ENCODE measurements around the gene FRS3. TPM values are rescaled to one million over a fixed set of nuclear protein-coding genes. Genes with fewer than 3 reads are reported as not detected.

FRS3 gene
- polyA plus RNA-seq, 1 donor = 9.1 TPM

GRCh38 chr6:41790045-41790444, 10.3 kb upstream of the FRS3 start:
- no peak for DNase-seq

DNA sequence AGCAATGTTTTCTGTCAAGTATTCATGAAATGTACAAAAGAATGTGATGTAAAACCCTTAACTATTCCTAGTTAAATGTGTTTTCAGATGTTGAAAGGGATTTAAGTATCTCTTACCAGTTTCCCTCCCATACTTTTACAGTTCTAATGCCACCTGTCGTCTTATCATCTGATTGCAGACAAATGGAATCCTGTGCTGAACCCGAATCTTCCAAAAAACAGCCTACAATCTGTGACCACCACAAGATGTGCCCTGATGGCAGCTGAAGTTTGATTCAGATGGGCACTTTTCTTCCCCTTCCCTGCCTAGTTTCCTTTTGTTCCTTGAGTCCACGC, 9.7 kb upstream of the FRS3 start:
- DNase-seq = no peak

DNA sequence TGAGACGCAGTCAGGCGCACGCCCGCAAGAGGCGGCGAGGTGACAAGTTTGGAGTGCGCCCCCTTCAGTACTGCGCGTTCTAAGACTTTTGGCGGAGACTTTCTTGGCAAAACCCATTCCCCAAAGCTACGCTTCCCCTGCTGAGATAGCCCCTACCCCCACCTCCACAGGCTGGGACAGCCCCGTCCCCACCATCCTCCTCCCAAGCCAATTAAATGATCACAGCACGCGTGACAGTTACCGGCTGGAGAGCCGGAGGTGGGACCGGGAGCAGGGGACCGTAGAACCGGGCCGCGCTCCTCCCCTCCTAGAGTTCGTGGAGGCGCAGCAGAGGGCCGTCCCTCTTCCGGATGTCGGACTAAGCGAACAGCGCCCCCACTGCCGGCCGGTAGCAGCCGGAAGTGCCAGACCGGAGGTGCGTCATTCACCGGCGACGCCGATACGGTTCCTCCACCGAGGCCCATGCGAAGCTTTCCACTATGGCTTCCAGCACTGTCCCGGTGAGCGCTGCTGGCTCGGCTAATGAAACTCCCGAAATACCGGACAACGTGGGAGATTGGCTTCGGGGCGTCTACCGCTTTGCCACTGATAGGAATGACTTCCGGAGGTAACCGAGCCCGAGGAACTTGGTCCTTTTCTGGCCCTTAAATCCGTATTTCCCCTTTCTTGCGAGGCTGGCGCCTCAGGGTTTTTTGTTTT, 7.7 kb upstream of the FRS3 start, which contains the start of gene TOMM6:
Gene TOMM6 (plus strand): TSS at position 476 of the 699 bp plus-strand sequence. CDS start 4 bp downstream, at position 480.
- peak; percentile 97 for DNase-seq

DNA sequence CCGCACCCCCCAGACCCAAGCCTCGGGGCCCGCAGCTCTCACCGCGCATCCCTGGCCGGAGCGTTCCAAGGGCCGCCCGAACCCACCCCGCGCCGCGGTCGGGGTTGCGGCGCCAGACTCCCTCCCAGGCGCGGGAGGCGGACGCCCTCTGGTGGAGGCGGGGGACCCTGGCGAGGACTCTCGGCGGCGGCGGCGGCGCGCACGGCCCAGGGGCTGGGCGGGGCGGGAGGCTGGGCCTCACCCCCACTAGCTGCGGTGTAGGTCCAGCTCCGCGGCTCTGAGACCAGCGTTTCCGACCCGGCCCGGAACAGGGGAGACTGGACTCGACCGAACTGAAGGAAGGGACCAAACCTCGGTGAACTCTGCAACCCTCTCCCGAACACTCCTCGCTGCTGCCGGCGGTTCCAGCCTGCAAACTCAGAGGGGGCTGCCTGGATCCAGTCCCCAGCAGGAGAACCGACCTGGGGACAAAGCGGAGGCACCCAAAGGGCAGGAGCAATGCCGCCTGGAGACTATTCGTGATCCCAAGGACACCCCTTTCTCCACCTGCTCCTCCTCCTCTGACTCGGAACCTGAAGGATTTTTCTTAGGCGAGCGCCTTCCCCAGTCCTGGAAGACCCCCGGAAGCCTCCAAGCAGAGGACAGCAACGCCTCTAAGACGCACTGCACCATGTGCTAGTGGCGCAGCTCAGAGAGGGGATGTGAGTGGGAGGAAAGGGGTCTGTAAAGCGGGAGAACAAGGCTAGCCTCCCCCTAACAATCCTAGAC, 6.9 kb upstream of the FRS3 start:
- peak; percentile 87 for DNase-seq

- DNase-seq = no peak
Measured at GRCh38 chr6:41785689-41786450, 6.2 kb upstream of the FRS3 start.

- no peak for DNase-seq
Measured at GRCh38 chr6:41785254-41785653, 5.6 kb upstream of the FRS3 start.

DNA sequence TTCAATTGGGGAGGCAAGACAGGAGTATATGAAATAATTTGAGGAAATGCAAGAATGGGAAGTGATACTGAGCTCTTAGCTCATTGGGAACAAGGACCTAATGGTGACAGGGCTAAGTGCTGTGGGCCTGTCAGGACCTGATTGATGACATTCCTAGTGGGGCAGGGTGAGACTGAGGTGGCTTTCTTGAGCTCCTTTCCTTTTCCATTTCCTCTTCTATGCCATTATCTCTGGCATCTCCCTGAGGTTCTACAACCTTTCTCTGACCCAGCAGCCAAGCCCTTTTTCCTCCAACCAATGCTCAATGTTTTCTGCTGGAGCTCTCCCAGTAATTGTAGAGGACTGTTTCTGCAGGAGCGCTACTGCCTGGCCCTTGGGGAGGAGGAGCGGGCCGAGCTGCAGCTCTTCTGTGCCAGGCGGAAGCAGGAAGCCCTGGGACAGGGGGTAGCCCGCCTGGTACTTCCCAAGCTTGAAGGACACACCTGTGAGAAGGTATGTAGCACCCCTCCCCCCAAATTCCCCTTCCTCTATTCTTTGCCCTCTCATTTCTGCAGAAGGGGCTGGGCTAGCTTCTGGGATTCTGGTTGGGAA, 5.0 kb upstream of the FRS3 start:
- no peak for DNase-seq

- DNase-seq = no peak
Measured at GRCh38 chr6:41783106-41783780, 3.5 kb upstream of the FRS3 start.

- DNase-seq = no peak
Measured at GRCh38 chr6:41781366-41781730, 1.6 kb upstream of the FRS3 start.

- peak; percentile 29 for DNase-seq
Measured at GRCh38 chr6:41780551-41781365, 1.1 kb upstream of the FRS3 start, which contains the start of gene PRICKLE4. TSS of gene PRICKLE4 (plus strand) at chr6:41780782. CDS start at chr6:41783474, 2,692 bp downstream.

DNA sequence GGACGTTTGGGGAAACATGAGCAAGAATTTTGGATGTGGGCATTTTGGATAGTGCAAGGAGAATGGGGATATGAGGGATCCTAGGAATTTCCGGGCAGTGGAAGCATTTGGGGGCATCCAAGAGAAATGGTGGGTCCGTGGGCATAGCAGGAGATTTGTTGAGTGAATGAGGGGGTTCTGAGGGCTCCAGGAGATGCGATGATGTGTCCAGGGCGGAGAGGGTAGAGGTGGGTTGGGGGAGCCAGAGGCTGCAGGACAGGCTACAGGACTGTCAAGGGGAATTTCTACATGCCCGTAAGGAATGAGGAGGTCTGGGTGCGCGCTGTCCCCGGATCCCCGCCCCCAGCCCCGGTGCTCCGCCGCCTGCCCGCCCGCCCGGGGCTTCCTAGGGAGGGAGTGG, 364 bp downstream of the FRS3 start:
- DNase-seq = no peak

- DNase-seq = no peak
Measured at GRCh38 chr6:41778895-41779294, 805 bp downstream of the FRS3 start.

DNA sequence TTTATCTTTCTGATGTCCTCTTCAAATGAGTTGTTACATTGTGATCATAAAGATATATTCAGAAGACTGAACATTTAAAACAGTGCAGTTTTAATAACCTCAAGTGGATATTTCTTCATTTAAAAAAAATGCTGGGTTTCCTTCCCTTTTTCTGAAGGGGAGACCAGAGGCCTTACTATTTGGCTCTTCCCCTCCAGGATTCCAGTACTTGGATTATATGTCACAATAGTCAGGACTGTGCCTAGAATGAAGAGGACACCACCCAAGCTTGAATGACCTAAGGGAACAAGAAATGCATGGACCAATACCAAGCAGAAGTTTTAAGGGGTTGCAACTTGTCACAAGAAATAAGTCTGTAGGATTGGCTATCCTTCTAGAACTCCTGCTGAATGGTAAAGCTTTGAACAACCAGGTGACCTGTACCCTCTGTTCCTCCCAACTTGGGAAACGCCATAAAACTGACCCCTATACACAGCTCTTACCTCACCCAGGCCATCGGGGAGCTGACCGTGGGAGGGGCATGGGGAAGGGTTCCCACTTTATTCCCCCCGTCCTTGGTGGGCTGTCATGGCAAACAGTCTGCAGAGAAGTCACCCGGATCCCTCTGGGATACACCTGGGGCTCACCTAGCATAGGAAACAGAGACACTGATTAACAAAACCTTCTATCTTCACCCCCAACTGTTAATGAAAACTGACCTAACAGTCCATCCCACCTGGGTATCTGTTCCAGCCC, 2.0 kb downstream of the FRS3 start:
- no peak for DNase-seq

GRCh38 chr6:41775293-41775882, 4.3 kb downstream of the FRS3 start:
- DNase-seq = no peak

GRCh38 chr6:41774841-41775240, 4.9 kb downstream of the FRS3 start:
- no peak for DNase-seq

DNA sequence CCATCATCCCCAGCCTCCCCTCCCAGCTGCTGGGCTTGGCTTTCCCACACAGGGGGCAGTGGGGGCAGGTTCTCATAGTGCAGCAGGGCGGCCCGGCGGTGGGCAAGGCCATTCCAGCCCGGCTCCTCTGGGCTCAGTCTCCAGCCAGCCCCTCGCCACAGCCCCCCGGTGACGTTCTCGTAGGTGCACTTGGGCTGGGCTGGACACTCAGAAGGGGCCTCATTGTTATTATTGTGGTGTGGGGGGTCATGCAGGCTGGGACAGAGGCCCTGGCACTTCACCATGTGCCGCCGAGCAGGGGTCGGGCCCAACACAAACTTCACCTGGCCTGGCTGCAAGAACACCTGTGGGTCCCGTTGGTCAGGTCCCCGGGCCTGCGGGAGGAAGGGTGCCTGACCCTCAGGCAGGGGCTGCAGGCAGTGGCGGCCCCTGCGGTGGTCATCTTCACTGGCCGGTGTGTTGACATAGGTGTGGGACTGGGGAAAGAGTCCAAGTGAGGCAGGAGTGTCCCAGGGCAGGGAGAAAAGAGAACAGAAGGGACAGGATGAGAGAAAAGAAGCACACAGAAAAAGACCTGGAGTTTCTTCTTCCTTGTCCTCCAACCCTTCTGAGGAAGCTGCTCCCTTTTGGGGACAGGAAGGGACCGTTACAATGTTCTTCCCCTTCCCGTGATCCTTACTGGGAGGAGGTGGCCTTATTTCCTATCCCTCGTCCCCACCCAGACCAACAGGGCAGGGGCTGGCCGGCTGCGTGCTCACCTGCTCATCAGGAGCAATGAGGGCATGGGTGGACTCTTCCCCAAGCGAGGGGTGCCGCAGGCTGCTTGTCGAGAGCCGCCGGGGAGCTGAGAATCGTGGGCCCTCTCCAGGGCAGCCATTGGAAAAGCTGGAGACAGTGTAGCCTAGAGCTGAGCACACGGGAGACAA, 8.4 kb downstream of the FRS3 start:
- DNase-seq = no peak

DNA sequence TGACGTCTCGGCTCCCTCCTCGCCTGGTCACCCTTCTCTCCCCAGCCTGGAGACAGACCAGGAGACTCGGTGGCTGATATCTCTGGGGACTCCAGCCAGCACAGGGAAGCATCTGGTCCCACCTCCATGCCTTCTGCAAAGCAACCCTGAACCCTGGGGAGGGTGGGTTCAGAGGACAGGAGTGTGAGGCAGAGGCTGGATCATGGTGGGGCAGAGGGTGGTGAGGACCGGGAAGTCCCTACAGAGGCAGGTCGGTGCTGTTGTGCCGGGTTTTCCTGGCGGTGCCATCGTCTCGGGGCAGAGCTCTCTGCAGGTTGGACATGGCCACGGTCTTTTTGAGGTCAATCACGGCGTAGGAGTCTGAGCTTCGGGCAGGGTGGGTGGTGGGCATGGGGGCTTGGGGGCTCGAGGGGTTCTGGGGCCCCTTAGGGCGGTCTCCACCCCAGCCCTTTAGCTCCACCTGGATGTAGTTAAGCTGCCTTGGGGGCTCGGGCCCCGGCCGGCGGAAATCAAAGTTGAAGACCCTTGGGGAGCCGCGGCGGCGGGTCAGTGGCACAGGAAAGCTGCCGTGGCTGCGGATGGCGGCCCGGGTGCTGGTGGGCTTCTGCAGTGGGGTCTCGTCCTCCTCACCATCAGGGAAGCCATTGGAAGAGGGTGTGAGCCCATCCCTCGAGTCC, 9.2 kb downstream of the FRS3 start:
- DNase-seq = no peak

DNA sequence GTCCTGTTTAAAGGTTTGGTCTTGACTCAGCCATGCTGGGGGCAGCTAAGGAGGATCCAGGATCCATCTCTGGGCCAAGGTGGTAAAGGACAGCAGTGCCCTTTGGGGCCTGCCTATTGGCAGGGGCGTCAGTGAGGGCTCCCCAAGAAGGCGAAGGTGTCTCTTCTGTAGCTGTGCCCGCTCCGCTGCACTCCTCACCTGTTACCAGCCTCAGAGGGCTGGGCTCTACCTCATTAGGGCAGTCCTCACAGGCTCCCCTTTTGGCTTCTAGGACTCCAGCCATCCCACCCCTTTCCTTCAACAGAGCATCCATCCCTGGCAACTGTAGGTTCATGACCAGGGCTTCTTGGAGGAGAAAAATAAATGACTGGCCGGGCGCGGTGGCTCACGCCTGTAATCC, 10.3 kb downstream of the FRS3 start:
- DNase-seq = no peak

Measured in hindlimb muscle (tissue), 1 donor.